HG02798 (cell line): ENCODE data around the gene COL25A1.
"Not testable (repeated sequence)": the region's sequence is repeated elsewhere in the genome, so short reads cannot be mapped to it uniquely, and the experiment has no call there.

Source experiments
- ATAC-seq: cut with Tn5 transposase; IDR thresholded peaks from one replicate; pipeline ENCODE4 v1.9.1; 2021; ENCODE audit warnings: mild to moderate bottlenecking; ENCODE audit not compliant: unreplicated experiment, poor library complexity

Gene COL25A1

GRCh38 chr4:109076709-109077108 lies 225.7 kb downstream of the COL25A1 start:
- not testable (repeated sequence) for ATAC-seq

GRCh38 chr4:109075621-109076020 lies 226.8 kb downstream of the COL25A1 start:
- ATAC-seq, result no peak

- no peak for ATAC-seq
Measured at GRCh38 chr4:109072595-109072994, 229.9 kb downstream of the COL25A1 start.

DNA sequence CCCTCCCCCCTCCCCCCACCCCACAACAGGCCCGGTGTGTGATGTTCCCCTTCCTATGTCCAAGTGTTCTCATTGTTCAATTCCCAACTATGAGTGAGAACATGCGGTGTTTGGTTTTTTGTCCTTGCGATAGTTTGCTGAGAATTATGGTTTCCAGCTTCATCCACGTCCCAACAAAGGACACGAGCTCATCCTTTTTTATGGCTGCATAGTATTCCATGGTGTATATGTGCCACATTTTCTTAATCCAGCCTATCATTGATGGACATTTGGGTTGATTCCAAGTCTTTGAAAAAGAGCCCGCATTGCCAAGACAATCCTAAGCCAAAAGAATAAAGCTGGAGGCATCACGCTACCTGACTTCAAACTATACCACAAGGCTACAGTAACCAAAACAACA lies 231.8 kb downstream of the COL25A1 start:
- ATAC-seq, result not testable (repeated sequence)

GRCh38 chr4:109067508-109068235 lies 234.8 kb downstream of the COL25A1 start:
- no peak for ATAC-seq

DNA sequence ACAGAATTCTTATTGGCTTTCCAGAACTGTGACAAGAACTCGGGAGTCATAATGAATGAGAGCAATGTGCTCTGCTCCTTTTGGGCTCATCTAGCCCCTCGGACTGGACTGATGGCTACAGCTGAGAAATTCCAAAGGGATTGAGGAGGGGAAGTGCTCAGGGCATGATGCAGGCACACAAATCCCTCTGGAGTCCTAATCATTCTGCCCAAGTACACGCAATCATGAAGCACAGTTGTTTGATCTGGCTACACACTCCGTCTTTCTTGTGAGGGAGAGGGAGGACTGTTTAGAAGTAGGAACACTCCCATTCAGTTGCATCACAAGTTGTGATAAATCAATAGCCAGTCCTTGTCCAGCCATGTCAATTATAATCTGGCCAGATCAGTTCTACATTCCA lies 237.5 kb downstream of the COL25A1 start:
- no peak for ATAC-seq

DNA sequence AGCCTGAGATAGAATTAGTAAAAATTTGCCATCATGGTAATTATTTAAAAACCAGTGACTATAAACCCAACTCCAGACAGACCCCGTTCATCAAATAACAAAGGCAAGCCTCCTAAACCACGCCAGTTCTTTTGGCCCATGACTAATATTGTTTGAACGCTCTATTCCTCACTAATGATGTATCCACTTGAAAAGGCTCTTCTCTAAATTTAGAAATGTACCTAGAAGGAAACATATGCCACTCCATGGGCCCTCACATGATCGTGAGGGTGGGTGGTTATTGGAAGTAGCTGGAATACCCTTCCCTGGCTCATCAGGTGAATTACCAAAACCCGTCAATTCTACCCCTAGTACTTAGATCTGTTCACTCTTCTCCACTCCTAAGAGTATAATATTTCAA lies 249.2 kb downstream of the COL25A1 start:
- ATAC-seq, result no peak

GRCh38 chr4:109052821-109053220 lies 249.6 kb downstream of the COL25A1 start:
- no peak for ATAC-seq

- no peak for ATAC-seq
Measured at GRCh38 chr4:109051054-109051453, 251.4 kb downstream of the COL25A1 start.

DNA sequence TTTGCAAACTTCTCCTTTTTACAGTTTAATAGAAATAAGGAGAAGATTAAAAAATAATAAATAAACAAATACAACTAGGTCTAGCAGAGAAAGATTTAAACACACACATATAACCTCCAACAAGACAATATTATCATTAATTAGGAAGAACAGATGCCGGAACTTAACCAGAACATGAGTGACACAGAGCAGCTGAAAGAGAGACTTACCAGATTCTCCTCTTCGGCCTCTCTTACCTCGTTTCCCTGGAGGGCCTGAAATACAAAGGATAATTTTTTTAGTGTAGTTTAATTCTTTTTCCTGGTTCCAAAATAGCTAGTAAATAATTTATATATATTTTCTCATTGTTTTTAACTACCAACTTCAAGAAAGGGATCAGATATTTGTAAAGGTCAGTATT lies 252.5 kb downstream of the COL25A1 start:
- ATAC-seq, result no peak

DNA sequence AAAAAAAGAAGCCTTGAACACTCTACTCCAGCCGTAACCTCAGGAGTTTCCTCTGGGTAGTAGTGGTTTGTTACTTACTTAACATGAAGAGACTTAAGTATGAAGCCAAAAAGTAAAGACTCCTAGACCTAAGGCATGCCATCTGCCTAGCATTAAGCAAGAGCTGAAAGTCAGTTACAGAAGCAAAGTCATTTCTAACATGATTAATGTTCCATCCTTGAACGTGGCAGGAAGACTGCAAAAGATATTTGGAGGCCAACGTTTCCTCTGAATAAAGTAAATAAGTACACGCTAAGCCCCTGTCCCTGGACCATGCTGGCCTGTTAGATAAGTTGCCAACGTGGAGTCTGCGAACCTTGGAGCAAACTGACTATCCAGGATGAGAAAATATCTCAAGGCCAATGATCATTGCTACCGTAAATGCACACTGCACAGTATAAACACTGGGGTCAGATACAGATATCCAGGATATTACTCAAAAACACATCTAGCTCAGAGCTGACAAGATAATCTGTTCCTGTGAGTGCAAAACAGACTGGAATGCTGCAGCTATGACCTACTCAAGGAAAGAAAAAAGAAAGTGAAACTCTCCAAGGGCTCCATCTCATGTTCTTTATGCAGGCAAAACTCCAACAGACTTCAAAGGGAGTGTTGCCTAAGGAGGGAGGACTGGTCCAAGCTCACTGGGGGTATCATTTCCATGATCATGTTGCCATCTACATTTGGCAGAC lies 255.8 kb downstream of the COL25A1 start:
- ATAC-seq, result no peak

DNA sequence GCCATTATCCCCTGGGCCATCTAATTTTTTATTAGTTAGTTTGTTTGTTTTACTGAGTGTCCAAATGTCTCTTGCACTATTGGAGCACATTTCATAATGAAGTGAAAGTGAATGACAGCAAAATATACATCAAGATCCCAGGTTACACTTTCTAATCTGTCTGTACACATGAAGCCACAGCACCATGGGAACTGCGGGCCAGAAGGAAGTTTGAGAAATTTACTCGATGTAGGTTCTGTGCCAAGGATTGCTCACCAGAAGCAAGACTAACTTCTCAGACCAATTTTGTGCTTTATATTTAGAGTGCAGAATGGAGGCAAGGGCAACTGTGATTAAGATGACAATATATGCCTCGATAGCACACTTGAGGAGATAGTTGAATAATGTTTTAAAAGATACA lies 258.0 kb downstream of the COL25A1 start:
- ATAC-seq, result no peak

DNA sequence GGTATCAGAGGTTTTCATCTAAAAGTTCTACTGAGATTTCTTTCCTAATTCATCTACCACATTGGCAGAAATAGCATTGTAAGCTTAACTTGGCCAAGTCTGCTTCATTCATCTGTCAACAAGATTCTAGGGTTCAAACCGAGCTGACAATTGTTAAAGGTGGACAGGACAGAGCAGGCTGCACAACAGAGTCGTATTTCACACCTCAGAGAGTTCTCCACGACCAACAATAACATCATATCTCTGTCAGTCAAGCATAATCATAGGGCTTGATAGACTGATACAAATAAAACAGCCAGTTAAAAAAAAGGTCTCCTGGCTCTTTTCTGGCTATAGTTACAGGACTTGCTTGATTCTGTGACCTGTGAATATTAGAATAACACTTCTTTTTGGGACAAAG lies 259.2 kb downstream of the COL25A1 start:
- ATAC-seq, result no peak

- no peak for ATAC-seq
Measured at GRCh38 chr4:109041463-109042360, 260.7 kb downstream of the COL25A1 start.

GRCh38 chr4:109040441-109040840 lies 262.0 kb downstream of the COL25A1 start:
- ATAC-seq, result no peak

DNA sequence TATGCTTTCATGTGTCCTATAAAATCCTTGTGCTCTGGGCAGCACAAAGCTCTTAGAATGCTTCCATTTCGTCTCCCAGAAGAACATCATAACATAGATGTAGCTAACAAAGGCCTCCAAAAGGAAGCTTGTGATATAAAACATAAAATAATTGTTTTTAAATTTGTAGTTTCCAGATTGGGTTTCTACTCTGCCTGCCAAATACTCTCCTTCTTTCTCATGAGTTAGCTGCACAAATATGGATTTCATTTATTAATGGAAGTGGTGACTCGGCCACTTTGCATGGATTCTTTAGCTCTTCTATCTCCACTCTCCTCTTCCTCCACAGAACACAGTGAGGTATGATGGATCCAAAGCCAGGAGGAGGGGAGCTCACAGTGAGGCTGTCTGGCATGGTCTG lies 265.4 kb downstream of the COL25A1 start:
- no peak for ATAC-seq

DNA sequence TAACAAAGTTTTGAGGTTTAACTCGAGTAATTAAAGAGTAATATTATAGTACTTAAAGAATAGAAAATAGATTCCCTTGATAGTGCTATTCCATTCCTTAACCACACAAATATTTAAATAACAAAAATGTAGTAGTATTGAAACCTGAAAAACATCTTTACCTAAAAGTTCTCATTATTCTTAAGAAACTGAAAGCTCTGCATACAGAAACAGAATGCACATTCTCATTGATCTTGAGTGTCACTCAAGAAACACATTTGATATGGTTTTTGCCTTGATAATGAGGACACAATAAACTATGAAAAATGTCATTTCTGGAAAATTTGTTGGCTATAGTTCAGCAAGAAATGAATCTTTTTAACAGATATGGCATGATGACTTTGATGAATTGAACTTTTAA lies 268.5 kb downstream of the COL25A1 start:
- no peak for ATAC-seq

DNA sequence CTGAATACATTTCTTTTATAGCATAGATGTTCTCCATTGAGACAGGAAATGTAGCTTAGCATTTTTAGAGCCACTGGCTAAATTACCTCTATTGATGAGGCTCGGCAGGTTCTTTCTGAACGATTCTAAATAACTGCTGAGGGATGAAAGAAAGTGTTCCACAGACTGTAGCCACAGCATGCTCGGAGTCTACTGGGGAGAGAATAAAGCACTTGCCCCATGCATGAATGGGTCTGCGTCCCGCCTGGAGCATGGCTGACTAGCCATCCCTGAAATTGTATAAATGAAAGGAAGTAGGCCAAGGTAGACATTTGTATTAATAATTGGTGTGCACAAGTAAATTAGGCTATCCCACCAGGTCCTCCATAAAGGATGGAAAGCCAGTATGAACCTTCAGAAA lies 269.8 kb downstream of the COL25A1 start:
- ATAC-seq, result no peak

DNA sequence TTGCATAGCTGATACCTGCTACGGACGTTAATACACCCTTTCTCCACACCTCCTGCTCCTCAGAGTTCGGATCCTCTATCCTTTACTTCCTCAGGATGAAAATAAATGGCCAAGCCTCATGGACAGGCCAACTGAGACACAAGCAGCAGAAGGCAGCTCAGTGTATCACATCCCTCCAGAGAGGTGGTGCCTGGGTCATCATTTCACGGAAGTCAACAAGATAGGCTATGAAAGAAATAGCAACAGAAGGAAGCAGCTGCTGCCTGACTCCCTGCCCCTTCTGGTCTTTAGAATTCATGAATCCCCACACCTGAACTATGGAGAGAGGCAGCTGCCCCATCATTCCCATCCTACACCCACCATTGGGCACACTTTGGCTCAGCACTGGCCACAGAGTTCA lies 272.5 kb downstream of the COL25A1 start:
- no peak for ATAC-seq

- ATAC-seq, result no peak
Measured at GRCh38 chr4:109027016-109027500, 275.4 kb downstream of the COL25A1 start.

DNA sequence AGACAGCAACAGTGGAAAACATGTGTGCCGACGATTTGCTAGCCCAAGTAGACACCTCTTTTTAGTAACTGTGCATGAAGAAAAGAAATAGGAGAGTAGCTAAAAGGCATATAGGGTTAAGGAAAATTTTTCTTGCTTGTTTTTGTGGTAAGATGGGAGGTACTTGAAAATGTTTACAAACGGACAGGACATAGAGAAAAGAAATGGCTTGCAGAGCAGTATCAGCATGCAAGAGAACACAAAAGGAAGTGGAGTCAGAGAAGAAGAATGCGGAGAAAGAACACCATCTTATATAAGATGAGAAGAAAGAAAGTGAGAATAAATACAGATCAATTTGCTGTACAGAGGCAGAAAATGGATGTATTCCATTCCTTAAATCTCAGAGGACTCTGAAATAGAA lies 275.9 kb downstream of the COL25A1 start:
- no peak for ATAC-seq
